Endothelial cell (in vitro differentiated cells): ENCODE measurements around the gene ZSWIM6. TPM values are rescaled to one million over a fixed set of nuclear protein-coding genes. Genes with fewer than 3 reads are reported as not detected.

Experiments used
- DNase-seq: peaks from one replicate; pipeline ENCODE4 v3.0.0; 2021; ENCODE audit warnings: low spot score
- H3K27ac Mint-ChIP-seq: one replicate; pipeline ENCODE4 v1.8.0; 2021; ENCODE audit warnings: mixed read lengths, inconsistent platforms; ENCODE audit not compliant: unreplicated experiment
- H3K27me3 Mint-ChIP-seq: one replicate; pipeline ENCODE4 v1.8.0; 2021; ENCODE audit warnings: mild to moderate bottlenecking, moderate library complexity, mixed read lengths, inconsistent platforms; ENCODE audit not compliant: unreplicated experiment
- H3K36me3 Mint-ChIP-seq: one replicate; pipeline ENCODE4 v1.8.0; 2021; ENCODE audit warnings: mild to moderate bottlenecking, low read depth, mixed read lengths, inconsistent platforms; ENCODE audit not compliant: unreplicated experiment
- H3K4me1 Mint-ChIP-seq: one replicate; pipeline ENCODE4 v1.8.0; 2021; ENCODE audit warnings: mild to moderate bottlenecking, mixed read lengths, inconsistent platforms; ENCODE audit not compliant: unreplicated experiment
- H3K4me3 Mint-ChIP-seq: one replicate; pipeline ENCODE4 v1.8.0; 2021; ENCODE audit warnings: mild to moderate bottlenecking, mixed read lengths, inconsistent platforms; ENCODE audit not compliant: unreplicated experiment
- H3K9me3 Mint-ChIP-seq: one replicate; pipeline ENCODE4 v1.8.0; 2021; ENCODE audit warnings: mixed read lengths, inconsistent platforms; ENCODE audit not compliant: unreplicated experiment
- total RNA-seq: library from RNA; stranded (reverse); fragmentation: NEBNext Ultra II Directional; extraction: Animal tissue kit (Norgen Biotek cat#: 25700); gene quantifications from one replicate; pipeline ENCODE4 v1.2.1, GENCODE V29; 2021; ENCODE audit not compliant: unreplicated experiment
- TF ChIP-seq, protein P1 (sequence below): fragments of 200-600 bp; sonication (generic); IDR thresholded peaks from one replicate; pipeline ENCODE4 v1.5.0; 2021; ENCODE audit warnings: antibody characterized with exemption; ENCODE audit not compliant: unreplicated experiment

Gene ZSWIM6
- total RNA-seq, 1 donor from 2014 or later, result 77.0 TPM

DNA sequence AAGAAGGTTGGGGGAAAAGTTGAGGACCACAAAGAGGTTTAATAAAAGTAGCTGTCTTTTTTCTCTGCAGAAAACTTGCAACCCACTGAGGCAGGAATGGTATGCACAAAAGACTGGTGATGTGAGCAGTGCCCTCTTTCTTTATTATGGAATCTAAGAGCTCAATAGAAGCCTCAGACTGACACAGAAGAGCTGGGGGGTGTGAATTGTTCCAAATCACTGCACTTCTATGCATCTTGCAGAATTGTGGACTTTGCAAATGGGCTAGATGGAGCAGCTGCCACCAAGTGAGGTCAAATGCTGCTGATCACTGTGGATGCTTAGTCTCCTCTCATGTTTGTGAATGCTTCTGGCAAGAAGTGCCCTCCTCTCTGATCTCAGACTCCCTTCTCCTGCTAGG, 227.1 kb downstream of the ZSWIM6 start:
- Mint-ChIP-seq H3K27ac (no peak overlapping the region), H3K4me1 (peaks cover 10% of the 10 kb centered on the region), H3K27me3 (no peaks in the 10 kb centered on the region), H3K9me3 (no peaks in the 10 kb centered on the region), H3K4me3 (no peak overlapping the region), H3K36me3 (no peaks in the 10 kb centered on the region)
- DNase-seq, result no peak
- TF ChIP-seq, protein P1, sequence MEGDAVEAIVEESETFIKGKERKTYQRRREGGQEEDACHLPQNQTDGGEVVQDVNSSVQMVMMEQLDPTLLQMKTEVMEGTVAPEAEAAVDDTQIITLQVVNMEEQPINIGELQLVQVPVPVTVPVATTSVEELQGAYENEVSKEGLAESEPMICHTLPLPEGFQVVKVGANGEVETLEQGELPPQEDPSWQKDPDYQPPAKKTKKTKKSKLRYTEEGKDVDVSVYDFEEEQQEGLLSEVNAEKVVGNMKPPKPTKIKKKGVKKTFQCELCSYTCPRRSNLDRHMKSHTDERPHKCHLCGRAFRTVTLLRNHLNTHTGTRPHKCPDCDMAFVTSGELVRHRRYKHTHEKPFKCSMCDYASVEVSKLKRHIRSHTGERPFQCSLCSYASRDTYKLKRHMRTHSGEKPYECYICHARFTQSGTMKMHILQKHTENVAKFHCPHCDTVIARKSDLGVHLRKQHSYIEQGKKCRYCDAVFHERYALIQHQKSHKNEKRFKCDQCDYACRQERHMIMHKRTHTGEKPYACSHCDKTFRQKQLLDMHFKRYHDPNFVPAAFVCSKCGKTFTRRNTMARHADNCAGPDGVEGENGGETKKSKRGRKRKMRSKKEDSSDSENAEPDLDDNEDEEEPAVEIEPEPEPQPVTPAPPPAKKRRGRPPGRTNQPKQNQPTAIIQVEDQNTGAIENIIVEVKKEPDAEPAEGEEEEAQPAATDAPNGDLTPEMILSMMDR, result no peak

DNA sequence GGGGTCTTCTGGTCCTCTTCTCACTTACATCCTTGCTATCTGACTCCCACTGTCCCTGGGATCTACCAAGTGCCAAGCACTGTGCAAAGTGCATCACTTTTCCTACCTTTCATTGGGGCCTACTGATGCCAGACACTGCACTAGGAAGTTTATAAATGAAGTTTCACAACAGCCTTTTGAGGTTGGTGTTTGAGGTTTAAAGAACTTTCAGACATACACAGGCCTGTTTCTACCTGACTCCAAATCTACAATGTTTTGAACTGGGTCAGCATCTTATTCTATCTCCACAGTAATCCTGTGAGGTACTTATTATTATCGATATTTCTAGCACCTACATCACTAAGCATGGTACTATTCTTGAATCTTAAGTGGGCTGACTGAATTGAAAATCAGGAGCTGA, 227.7 kb downstream of the ZSWIM6 start:
- Mint-ChIP-seq H3K36me3 (no peaks in the 10 kb centered on the region), H3K27me3 (no peaks in the 10 kb centered on the region), H3K4me1 (peaks cover 16% of the 10 kb centered on the region), H3K9me3 (no peaks in the 10 kb centered on the region), H3K4me3 (no peak overlapping the region), H3K27ac (no peak overlapping the region)
- no peak for DNase-seq
- TF ChIP-seq, protein P1, result no peak

DNA sequence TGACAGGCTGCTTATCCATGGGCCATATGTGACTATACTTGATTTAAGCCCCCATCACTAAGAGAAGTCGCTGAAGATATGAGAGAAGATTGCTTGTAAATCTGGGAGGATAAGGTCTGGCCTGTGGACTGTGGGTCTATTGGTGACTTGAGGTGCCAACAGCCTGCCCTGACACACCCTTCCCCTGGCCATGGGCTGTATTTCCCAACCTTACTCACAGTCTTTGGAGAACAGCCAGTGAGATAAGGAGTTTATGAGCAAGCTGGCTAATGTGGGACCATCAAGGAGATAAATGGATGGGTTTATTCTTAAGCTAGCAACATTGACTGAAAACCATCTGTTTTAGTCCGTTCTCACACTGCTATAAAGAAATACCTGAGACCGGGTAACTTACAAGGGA, 231.3 kb downstream of the ZSWIM6 start:
- Mint-ChIP-seq H3K27ac (no peak overlapping the region), H3K36me3 (no peaks in the 10 kb centered on the region), H3K9me3 (no peaks in the 10 kb centered on the region), H3K4me3 (no peak overlapping the region), H3K4me1 (peaks cover 25% of the 10 kb centered on the region), H3K27me3 (peaks cover 3% of the 10 kb centered on the region)
- TF ChIP-seq, protein P1, result no peak
- no peak for DNase-seq

DNA sequence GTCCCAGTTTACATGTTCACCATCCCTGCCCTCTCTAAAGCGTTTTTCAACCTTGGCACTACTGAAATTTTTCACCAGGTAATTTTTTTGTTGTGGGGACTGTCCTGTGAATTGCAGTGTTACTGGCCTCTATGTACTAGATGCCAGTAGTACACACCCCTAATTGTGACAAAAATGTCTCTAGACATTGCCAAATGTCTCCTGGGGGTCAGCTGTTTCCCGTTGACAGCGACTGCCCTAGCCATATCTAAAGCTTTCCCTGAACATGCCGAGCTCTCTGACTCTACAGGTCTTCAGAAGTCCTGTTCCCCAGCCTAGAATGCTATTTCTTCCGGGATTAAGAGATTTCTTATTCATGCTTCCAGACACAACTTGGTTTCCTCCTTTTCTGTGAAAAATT, 235.3 kb downstream of the ZSWIM6 start:
- H3K36me3 Mint-ChIP-seq, result peaks cover 4% of the 10 kb centered on the region
- H3K27ac Mint-ChIP-seq, result no peak overlapping the region
- peaks cover 9% of the 10 kb centered on the region for H3K27me3 Mint-ChIP-seq
- H3K4me1 Mint-ChIP-seq, result peaks cover 33% of the 10 kb centered on the region
- TF ChIP-seq, protein P1, result no peak
- H3K4me3 Mint-ChIP-seq, result no peak overlapping the region
- H3K9me3 Mint-ChIP-seq, result no peaks in the 10 kb centered on the region
- no peak for DNase-seq

DNA sequence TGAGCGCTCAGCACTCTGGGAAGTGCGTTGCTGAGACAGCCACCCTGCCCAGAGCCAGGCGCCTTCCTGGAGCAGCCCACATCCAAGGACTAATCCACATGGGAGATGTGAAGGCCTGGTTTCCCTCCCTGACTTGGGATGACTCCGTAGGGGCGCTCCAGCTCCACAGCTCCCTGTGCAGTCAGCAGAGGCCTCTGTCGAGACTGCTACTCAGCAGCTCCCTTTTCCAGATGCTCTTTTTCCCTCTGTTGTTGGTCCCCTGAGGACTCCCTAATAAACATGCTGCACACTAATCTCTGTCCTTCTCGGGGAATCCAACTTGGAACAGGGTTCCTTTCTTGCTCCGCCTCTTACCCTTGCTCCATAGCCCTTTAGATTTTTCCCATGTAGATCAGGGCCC, 237.3 kb downstream of the ZSWIM6 start:
- Mint-ChIP-seq H3K27ac (no peak overlapping the region), H3K4me1 (peaks cover 28% of the 10 kb centered on the region), H3K4me3 (no peak overlapping the region), H3K27me3 (peaks cover 9% of the 10 kb centered on the region), H3K9me3 (no peaks in the 10 kb centered on the region), H3K36me3 (peaks cover 4% of the 10 kb centered on the region)
- no peak for DNase-seq
- TF ChIP-seq, protein P1, result no peak
